ENCODE results near the gene PDK2.

PDK2 gene

GRCh38 chr17:50113624-50114320 lies 18.6 kb downstream of the PDK2 start:
- H3K4me3 Mint-ChIP-seq, result no peak overlapping the region
- CTCF ChIA-PET, result interaction anchor here (0.6 to 4.3 kb wide), 12 partner anchors 10 to 167 kb away, joined by 3 to 26 read pairs (median 8); partner anchors contain the start of genes COL1A1, PDK2 and SAMD14
- H3K9me3 Mint-ChIP-seq, result no peaks in the 10 kb centered on the region
- H3K27me3 Mint-ChIP-seq, result peaks cover 58% of the 10 kb centered on the region
- no peak overlapping the region for H3K27ac Mint-ChIP-seq
- H3K36me3 Mint-ChIP-seq, result no peaks in the 10 kb centered on the region
- no peak for DNase-seq
- peaks cover 11% of the 10 kb centered on the region for H3K4me1 Mint-ChIP-seq

GRCh38 chr17:50114401-50114800 lies 19.2 kb downstream of the PDK2 start:
- peaks cover 11% of the 10 kb centered on the region for H3K4me1 Mint-ChIP-seq
- peaks cover 64% of the 10 kb centered on the region for H3K27me3 Mint-ChIP-seq
- no peak overlapping the region for H3K27ac Mint-ChIP-seq
- H3K36me3 Mint-ChIP-seq, result no peaks in the 10 kb centered on the region
- CTCF ChIA-PET, result interaction anchor here (0.6 to 4.3 kb wide), 22 partner anchors 9 to 570 kb away, joined by 3 to 27 read pairs (median 6); partner anchors contain the start of genes COL1A1, PDK2, SAMD14 and SGCA
- no peak for DNase-seq
- no peaks in the 10 kb centered on the region for H3K9me3 Mint-ChIP-seq
- H3K4me3 Mint-ChIP-seq, result no peak overlapping the region

- Mint-ChIP-seq H3K9me3 (no peaks in the 10 kb centered on the region), H3K36me3 (no peaks in the 10 kb centered on the region), H3K27ac (no peak overlapping the region), H3K27me3 (peaks cover 69% of the 10 kb centered on the region), H3K4me3 (no peak overlapping the region), H3K4me1 (peaks cover 11% of the 10 kb centered on the region)
- CTCF ChIA-PET, result interaction anchor here (0.6 to 4.3 kb wide), 25 partner anchors 8 to 571 kb away, joined by 3 to 27 read pairs (median 5); partner anchors contain the start of genes COL1A1, PDK2, SAMD14 and SGCA
- DNase-seq, result peak; percentile 68
Observed at GRCh38 chr17:50114849-50115357, 19.8 kb downstream of the PDK2 start.

- Mint-ChIP-seq H3K27me3 (peaks cover 77% of the 10 kb centered on the region), H3K27ac (no peak overlapping the region), H3K9me3 (no peaks in the 10 kb centered on the region), H3K4me1 (peaks cover 11% of the 10 kb centered on the region), H3K36me3 (no peaks in the 10 kb centered on the region), H3K4me3 (no peak overlapping the region)
- DNase-seq, result no peak
- CTCF ChIA-PET, result interaction anchor here (1.0 to 4.3 kb wide), 14 partner anchors 12 to 182 kb away, joined by 3 to 27 read pairs (median 8); partner anchors contain the start of gene PDK2
Observed at GRCh38 chr17:50115756-50116155, 20.6 kb downstream of the PDK2 start.

GRCh38 chr17:50117202-50118051 lies 22.3 kb downstream of the PDK2 start:
- no peaks in the 10 kb centered on the region for H3K9me3 Mint-ChIP-seq
- peak overlapping the region; percentile 53 for H3K27ac Mint-ChIP-seq
- peaks cover 93% of the 10 kb centered on the region for H3K27me3 Mint-ChIP-seq
- peak overlapping the region; percentile 36 for H3K4me3 Mint-ChIP-seq
- H3K36me3 Mint-ChIP-seq, result no peaks in the 10 kb centered on the region
- peaks cover 11% of the 10 kb centered on the region for H3K4me1 Mint-ChIP-seq
- CTCF ChIA-PET, result interaction anchor here (0.7 to 4.3 kb wide), 20 partner anchors 9 to 216 kb away, joined by 3 to 27 read pairs (median 4); partner anchors contain the start of gene SAMD14
- peak; percentile 76 for DNase-seq

DNA sequence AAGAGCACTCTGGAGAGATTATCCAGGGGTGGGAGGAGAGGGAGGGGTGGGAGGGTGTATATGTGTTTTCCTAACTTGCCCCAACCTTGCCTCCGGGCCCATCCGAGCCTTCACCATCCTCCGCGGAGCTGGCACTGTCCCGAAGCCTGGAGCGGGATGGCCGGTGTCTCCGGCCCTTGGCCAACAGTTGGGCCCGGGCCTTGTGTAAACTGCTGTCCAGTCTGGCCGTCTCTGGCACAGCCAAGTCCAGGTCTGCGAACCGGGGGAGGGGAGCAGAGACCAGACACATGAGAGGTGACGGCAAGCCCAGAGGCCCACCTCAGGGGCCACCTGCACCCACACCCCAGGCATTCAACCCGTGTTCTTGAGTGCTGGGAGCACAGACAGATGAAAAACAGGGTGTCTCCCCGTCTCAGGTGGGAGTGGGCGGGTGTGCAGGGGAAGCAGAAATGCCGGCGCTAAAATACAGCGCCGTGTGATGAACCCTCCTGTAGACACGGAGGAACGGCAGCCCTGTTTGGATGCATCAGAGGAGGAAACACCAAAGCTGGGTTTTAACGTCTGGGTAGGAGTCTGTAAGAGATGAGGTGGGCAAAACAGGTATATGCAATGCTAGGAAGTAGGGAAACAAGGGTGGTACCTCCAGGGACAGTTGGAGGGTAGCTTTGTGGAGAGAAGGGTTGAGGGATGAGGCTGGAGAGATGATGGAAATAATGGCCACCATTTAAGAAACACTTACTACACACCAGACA lies 23.1 kb downstream of the PDK2 start:
- Mint-ChIP-seq H3K27me3 (peaks cover 97% of the 10 kb centered on the region), H3K4me3 (no peak overlapping the region), H3K9me3 (no peaks in the 10 kb centered on the region)

DNA sequence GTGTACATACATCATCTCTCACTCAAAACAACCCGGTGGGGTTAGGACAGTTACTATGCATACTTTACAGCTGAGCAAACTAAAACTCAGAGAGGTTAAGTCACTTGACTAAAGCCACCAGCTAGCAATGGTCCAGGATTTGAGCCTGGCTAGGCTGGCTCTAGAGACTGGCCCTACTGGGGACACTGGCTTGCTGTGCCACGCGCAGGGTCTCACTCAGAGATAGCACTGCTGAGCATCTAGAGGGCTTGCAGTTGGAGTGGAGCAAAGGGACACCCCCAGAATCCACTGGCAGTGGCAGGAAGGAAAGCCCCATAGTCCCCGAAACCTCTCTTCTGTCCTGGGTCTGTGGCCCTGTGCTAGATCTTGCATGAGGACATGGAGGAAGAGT lies 23.7 kb downstream of the PDK2 start:
- H3K4me3 Mint-ChIP-seq, result no peak overlapping the region
- H3K36me3 Mint-ChIP-seq, result no peaks in the 10 kb centered on the region
- H3K4me1 Mint-ChIP-seq, result peaks cover 11% of the 10 kb centered on the region
- peaks cover 98% of the 10 kb centered on the region for H3K27me3 Mint-ChIP-seq
- CTCF ChIA-PET, result interaction anchor here (0.7 to 2.3 kb wide), 8 partner anchors 13 to 81 kb away, joined by 3 to 10 read pairs (median 5); no protein-coding TSS in a partner anchor
- H3K9me3 Mint-ChIP-seq, result no peaks in the 10 kb centered on the region
- H3K27ac Mint-ChIP-seq, result no peak overlapping the region
- no peak for DNase-seq

More for the DNA sequence above, 23.1 kb downstream of the PDK2 start:
- Mint-ChIP-seq H3K4me1 (peaks cover 11% of the 10 kb centered on the region), H3K27ac (no peak overlapping the region), H3K36me3 (no peaks in the 10 kb centered on the region)
- no peak for DNase-seq
- CTCF ChIA-PET, result interaction anchor here (0.7 to 4.3 kb wide), 15 partner anchors 9 to 154 kb away, joined by 3 to 27 read pairs (median 5); partner anchors contain the start of gene SAMD14

DNA sequence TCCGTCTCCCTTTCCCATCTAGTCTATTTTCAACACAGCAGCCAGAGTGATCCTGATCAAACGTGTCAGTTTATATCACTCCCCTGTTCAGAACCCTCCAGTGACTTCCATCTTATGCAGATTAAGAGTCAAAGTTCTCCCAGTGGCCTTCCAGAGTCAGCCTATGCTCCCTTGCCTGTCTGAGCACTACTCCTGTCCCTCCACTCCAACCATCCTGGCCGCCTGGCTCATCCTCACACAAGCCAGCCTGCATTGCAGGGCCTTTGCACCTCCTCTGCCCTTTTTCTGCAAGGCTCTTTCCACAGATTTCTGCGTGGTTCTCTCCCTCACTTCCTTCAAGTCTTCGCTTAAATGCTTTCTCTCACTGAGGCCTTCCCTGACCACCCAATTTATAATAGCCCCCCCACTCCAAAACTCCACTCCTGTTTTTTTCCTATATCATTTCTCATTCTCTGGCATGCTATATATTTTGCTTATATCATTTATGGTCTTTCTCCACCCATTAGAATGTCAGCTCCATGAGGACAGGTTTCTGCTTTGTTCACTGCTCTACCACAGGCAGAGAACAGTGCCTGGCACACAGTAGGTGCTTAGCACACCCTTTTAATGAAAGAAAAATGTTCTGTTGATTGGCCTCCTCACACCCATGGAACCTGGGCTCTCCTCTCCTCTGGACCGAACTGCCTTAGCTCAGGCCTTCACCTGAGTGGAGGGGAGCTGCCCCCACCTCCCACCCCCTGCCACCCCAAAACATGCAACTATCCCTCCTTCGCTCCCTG lies 25.5 kb downstream of the PDK2 start:
- no peak for DNase-seq
- H3K27me3 Mint-ChIP-seq, result peaks cover 94% of the 10 kb centered on the region
- no peaks in the 10 kb centered on the region for H3K9me3 Mint-ChIP-seq
- no peaks in the 10 kb centered on the region for H3K36me3 Mint-ChIP-seq
- CTCF ChIA-PET, result interaction anchor here (0.6 to 1.3 kb wide), 2 partner anchors 10 to 348 kb away, joined by 3 to 5 read pairs; partner anchors contain the start of gene SAMD14
- peaks cover 8% of the 10 kb centered on the region for H3K4me1 Mint-ChIP-seq
- H3K27ac Mint-ChIP-seq, result no peak overlapping the region
- H3K4me3 Mint-ChIP-seq, result no peak overlapping the region

GRCh38 chr17:50122945-50123344 lies 27.8 kb downstream of the PDK2 start:
- H3K4me1 Mint-ChIP-seq, result peaks cover 5% of the 10 kb centered on the region
- H3K4me3 Mint-ChIP-seq, result no peak overlapping the region
- no peak for DNase-seq
- peaks cover 94% of the 10 kb centered on the region for H3K27me3 Mint-ChIP-seq
- no peak overlapping the region for H3K27ac Mint-ChIP-seq
- no peaks in the 10 kb centered on the region for H3K9me3 Mint-ChIP-seq
- CTCF ChIA-PET, result interaction anchor here (0.7 to 1.8 kb wide), 7 partner anchors 8 to 75 kb away, joined by 3 to 6 read pairs (median 4); no protein-coding TSS in a partner anchor
- no peaks in the 10 kb centered on the region for H3K36me3 Mint-ChIP-seq

GRCh38 chr17:50123649-50124349 lies 28.6 kb downstream of the PDK2 start:
- no peak overlapping the region for H3K27ac Mint-ChIP-seq

GRCh38 chr17:50125420-50125997 lies 30.4 kb downstream of the PDK2 start:
- Mint-ChIP-seq H3K27ac (no peak overlapping the region), H3K4me3 (no peak overlapping the region), H3K36me3 (peaks cover 5% of the 10 kb centered on the region), H3K9me3 (no peaks in the 10 kb centered on the region), H3K4me1 (peaks cover 16% of the 10 kb centered on the region), H3K27me3 (peaks cover 94% of the 10 kb centered on the region)
- CTCF ChIA-PET, result interaction anchor here (1.5 to 2.2 kb wide), 3 partner anchors 11 to 31 kb away, joined by 5 to 11 read pairs (median 7); no protein-coding TSS in a partner anchor
- DNase-seq, result no peak

More at GRCh38 chr17:50123649-50124349, 28.6 kb downstream of the PDK2 start:
- no peak overlapping the region for H3K4me3 Mint-ChIP-seq
- H3K36me3 Mint-ChIP-seq, result peaks cover 2% of the 10 kb centered on the region
- peaks cover 94% of the 10 kb centered on the region for H3K27me3 Mint-ChIP-seq
- DNase-seq, result no peak
- CTCF ChIA-PET, result interaction anchor here (0.7 to 1.8 kb wide), 8 partner anchors 9 to 74 kb away, joined by 3 to 6 read pairs (median 4); no protein-coding TSS in a partner anchor
- peaks cover 12% of the 10 kb centered on the region for H3K4me1 Mint-ChIP-seq
- H3K9me3 Mint-ChIP-seq, result no peaks in the 10 kb centered on the region

Data from activated naive CD4-positive, alpha-beta T cell treated with anti-CD3 and anti-CD28 coated beads, Interleukin-2, amount 10 ng/mL, durations not matched to agents 7 days and 5 days (primary cell).